ENCODE data around the gene NT5C1B.
"Not testable (repeated sequence)": the region's sequence is repeated elsewhere in the genome, so short reads cannot be mapped to it uniquely, and the experiment has no call there.

The NT5C1B gene

GRCh38 chr2:18589354-18589753 is at the start of gene NT5C1B:
NT5C1B (minus strand) TSS chr2:18589569; CDS start chr2:18589468, 101 bp downstream.
- DNase-seq: no peak

- DNase-seq: peak; percentile 70
Measured at GRCh38 chr2:18637196-18637595, 47.8 kb upstream of the NT5C1B start.

GRCh38 chr2:18632699-18633098 is 43.3 kb upstream of the NT5C1B start:
- not testable (repeated sequence) for DNase-seq

DNA sequence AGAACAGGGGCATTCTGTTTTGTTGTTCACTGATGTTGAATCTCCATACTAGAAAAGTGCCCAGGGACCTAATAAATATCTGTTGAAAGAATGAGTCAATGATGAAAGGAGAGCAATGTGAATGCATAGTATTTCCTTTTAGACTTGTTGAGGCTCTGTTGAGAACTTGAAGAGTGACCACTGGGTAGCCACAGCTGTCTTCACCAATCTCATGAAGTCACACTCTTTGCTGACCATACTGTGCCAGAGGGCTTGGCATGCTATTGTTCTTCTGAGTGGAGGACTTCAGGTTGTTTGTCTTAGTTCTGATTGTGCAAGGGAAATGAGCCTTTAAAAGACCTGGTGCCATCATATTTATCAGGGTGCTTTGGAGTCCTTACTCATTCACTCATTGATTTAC is 41.6 kb upstream of the NT5C1B start:
- no peak for DNase-seq

DNA sequence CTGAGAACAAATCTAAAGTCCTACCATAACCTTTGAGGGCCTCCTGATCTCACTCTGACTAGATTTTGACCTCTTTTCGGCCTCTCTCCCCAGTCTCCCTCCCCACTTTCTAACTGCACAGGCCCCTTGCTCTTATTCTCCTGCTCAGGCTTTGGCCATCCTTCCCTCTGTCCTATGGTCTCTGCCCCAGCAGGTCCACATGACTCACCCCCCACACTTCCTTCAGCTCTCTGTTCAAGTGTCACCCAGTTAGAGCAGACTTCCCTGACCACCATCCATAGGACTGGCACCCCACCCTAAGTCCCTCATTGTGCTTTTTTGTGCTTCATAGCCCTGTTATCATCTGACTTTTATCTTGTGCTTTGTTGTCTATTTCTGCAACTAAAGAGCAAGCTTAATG is 41.2 kb upstream of the NT5C1B start:
- no peak for DNase-seq

GRCh38 chr2:18630101-18630500 is 40.7 kb upstream of the NT5C1B start:
- no peak for DNase-seq

DNA sequence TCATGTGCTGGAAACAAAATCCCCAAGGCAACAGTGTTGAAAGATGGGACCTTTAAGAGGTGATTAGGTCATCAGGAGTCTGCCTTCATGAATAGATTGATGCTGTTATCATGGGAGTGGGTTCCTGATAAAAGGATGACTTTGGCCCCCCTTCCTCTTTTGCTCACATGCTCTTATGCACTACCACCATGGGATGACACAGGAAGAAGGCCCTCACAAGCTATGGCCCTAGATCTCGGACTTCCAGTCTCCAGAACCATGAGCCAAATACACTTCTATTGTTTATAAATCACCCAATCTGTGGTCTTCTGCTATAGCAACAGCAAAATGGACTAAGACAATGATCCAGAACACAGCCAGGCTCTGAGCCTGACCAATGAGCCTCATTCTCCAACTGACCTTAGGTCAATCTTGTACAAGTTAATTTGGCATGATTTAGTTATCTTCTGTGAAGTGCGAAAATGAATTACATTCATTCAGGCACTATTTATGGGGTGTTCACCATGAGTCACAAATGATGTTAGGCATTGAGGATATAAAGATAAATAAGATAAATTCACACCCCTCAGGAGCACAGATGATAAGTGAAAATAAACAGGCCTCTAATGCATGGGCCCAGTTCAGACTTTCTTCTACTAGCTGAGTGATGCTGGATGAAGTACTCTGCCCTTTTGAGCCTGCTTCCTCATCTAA is 37.7 kb upstream of the NT5C1B start:
- no peak for DNase-seq

DNA sequence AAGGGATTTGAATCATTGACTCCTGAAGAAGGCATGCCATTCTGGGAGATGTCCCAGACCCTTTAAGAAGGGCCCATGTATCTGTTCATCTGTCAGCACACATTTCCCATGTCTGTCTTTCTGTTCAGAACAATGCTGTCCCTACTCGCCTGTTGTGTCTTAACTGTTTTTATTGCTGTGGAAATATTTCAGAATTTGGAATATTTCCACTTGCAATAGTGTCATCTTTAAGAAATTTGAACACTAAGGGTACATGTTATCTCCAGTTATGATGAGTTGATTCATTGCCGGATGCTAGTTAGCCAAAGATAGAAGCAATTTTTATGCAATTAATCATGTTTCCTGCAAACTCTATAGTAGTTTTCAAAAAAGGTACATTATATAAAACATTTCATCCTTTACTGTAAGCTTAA is 36.9 kb upstream of the NT5C1B start:
- no peak for DNase-seq

GRCh38 chr2:18625563-18625962 is 36.2 kb upstream of the NT5C1B start:
- no peak for DNase-seq

DNA sequence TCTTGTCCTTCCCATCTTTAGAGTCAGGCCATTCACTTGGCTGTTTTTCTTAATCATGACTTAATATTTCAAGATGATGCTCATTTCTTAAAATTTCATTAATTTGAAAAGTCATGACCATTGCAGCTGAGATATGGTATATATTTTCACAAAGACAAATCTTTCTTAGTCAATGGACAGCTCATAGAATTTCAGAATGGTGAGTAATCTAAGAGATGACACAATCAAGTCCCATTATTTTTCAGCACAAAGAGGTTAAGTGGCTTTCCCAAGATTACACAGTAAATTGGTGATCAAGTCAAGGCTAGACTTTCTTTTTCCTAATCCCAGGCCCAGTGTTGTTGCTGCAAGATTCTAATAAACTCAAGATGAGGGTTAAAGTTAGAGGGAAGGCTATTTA is 34.4 kb upstream of the NT5C1B start:
- no peak for DNase-seq

DNA sequence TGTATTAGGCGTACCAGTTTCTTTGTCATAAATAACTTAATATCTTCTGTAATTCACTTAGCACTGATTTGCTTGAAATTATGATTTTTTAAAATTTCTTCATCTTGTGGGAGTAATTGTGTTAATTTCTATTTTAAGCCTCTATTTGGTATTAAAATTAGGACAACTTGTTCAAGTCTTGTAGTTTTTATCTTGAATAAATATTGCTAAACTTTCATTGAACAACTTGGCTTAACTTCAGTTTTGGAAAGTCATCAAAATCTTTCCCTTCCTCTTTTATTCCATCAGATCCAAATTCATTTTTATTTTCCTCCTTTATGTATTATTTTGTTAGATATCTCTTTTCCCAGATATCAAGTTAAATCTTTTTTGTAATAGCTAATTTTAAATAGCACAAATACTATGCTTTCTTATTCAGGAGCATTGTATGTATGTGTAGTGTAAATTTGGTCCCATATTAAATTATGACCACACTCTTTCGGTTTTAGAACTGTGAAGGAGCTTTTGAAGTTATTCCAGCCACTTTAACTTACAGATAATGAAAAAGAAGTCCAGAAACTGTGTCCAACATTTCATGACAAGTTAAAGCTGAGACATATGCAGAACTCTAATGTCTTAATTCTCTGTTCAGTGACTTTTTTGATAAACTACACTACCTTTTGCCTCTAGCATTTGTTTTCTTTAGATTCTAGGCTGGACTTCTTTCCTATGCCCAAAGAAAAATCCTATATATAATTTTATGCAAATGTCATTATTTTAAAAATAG is 31.7 kb upstream of the NT5C1B start:
- no peak for DNase-seq

DNA sequence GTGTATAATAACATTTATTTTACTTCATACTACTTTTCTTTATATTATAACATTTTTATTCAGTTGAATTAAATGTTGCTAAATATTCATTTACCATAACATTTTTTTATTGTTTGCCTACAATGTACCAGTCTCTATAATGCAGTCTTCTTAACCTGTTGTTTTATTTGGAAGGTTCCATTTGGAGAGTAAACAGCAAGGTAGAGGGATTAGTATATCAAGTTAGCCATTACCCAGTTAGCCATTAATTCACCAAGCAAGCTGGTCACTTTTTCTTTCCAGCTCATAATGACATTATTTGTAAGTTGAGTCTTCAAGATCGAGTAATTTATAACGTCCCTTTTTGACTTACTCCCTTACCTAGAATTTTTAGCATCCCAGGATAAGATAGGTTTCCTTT is 29.7 kb upstream of the NT5C1B start:
- no peak for DNase-seq

DNA sequence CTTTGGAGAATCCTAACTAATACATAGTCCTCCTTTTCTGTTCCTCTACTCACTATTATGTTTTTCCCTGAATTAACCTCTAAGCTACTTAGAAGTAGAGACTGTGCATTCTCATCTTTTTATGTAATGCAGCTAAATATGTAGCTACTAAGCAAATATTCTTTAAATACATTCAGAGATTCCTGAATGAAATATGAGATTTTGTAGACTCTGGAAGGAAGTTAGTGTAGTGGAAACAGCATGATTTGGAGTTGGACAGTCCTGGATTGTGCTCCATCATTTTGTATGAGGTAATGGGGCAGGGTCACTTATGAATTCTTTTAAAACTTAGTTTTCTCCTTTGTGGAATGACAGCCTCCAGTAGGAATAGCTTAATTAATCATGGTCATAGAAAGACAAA is 24.7 kb upstream of the NT5C1B start:
- no peak for DNase-seq

- DNase-seq: no peak
Measured at GRCh38 chr2:18612133-18612532, 22.8 kb upstream of the NT5C1B start.

DNA sequence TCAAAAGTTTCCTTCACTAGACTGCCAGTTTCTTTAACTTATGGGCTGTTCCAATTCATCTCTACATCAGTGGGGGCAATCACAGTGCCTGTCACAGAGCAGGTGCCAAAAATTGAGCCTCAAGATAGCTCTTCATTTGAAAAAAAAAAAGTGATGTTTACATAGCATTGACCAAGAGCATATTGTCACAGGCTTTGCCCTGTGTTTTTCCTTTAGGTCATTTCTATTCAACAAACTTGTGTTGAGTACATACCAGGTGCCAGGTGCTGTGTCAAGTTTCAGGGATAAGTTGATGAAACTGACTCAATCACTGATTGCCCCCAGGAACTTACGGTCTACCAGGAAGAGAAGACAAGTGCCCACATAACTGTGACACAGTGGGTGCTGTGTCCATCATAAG is 22.2 kb upstream of the NT5C1B start:
- DNase-seq: peak; percentile 46

DNA sequence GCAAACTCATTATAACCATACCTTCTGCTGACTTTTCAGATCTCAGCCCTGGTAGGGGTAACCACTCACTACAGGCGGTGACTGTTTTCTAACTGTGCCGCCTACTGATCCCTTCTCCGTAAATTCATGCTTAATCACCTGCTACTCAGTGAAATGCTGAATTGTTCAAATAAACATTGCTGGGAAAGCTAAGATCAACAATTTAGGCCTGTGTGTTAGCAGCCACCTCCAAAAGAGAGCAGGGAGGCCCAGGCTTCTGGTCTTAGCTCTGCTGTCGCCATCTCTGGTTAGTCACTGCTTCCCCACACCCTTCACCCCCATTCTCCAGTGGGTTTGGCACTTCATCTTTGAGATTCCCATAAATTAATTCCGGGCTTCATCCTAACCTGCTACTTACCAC is 21.8 kb upstream of the NT5C1B start:
- peak; percentile 9 for DNase-seq

- DNase-seq: no peak
Measured at GRCh38 chr2:18610651-18611050, 21.3 kb upstream of the NT5C1B start.

GRCh38 chr2:18610090-18610489 is 20.7 kb upstream of the NT5C1B start:
- no peak for DNase-seq

- no peak for DNase-seq
Measured at GRCh38 chr2:18605115-18605514, 15.7 kb upstream of the NT5C1B start.

DNA sequence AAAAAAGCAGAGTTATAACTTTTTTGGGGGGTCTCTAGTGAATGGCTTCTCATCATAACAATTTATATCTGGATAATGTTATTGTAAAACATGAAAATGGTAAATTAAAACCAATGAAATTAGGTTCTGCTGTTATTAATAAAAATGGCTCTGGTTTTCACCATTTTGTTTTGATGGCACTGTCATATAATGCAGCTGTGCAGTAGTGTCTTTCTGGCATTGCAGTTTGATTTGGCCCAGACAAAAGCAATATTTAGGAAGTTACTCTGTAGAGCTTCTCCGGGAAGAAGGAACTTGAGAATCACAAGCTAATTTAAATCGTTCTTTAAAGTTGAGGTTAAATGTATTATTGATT is 15.1 kb upstream of the NT5C1B start:
- DNase-seq: no peak

- DNase-seq: no peak
Measured at GRCh38 chr2:18603854-18604530, 14.6 kb upstream of the NT5C1B start.

- no peak for DNase-seq
Measured at GRCh38 chr2:18602298-18602697, 12.9 kb upstream of the NT5C1B start.

- no peak for DNase-seq
Measured at GRCh38 chr2:18600255-18600613, 10.9 kb upstream of the NT5C1B start.
